Measurements from ENCODE around the gene ASXL3.

ASXL3 gene

GRCh38 chr18:33573193-33573592 lies 4.8 kb upstream of the ASXL3 start:
- TF ChIP-seq POLR2AphosphoS5 (IDR thresholded peaks at IDR 0.05; ENCODE audit: low read depth, low read length) (no peak), FOXP2 (optimal IDR thresholded peaks at IDR 0.05; ENCODE audit: borderline replicate concordance, extremely low read depth, extremely low read length, insufficient read depth) (no peak), SIN3A (IDR thresholded peaks at IDR 0.05; ENCODE audit: borderline replicate concordance, insufficient read depth, low read length) (no peak), TAF1 (IDR thresholded peaks at IDR 0.05; ENCODE audit: borderline replicate concordance, insufficient read depth, low read length) (no peak), REST (IDR thresholded peaks at IDR 0.05; ENCODE audit: insufficient read depth in 1 of 2, low read depth in 2 of 2, low read length in 2 of 2) (no peak)

- TF ChIP-seq REST (IDR thresholded peaks at IDR 0.05; ENCODE audit: insufficient read depth in 1 of 2, low read depth in 2 of 2, low read length in 2 of 2) = no peak
- TF ChIP-seq TAF1 (IDR thresholded peaks at IDR 0.05; ENCODE audit: borderline replicate concordance, insufficient read depth, low read length) = no peak
- no peak for TF ChIP-seq FOXP2 (optimal IDR thresholded peaks at IDR 0.05; ENCODE audit: borderline replicate concordance, extremely low read depth, extremely low read length, insufficient read depth)
- no peak for TF ChIP-seq POLR2AphosphoS5 (IDR thresholded peaks at IDR 0.05; ENCODE audit: low read depth, low read length)
- TF ChIP-seq SIN3A (IDR thresholded peaks at IDR 0.05; ENCODE audit: borderline replicate concordance, insufficient read depth, low read length) = no peak
Measured at GRCh38 chr18:33575451-33575850, 2.6 kb upstream of the ASXL3 start.

- TF ChIP-seq TAF1 (IDR thresholded peaks at IDR 0.05; ENCODE audit: borderline replicate concordance, insufficient read depth, low read length) = no peak
- no peak for TF ChIP-seq REST (IDR thresholded peaks at IDR 0.05; ENCODE audit: insufficient read depth in 1 of 2, low read depth in 2 of 2, low read length in 2 of 2)
- no peak for TF ChIP-seq POLR2AphosphoS5 (IDR thresholded peaks at IDR 0.05; ENCODE audit: low read depth, low read length)
- no peak for TF ChIP-seq SIN3A (IDR thresholded peaks at IDR 0.05; ENCODE audit: borderline replicate concordance, insufficient read depth, low read length)
- TF ChIP-seq FOXP2 (optimal IDR thresholded peaks at IDR 0.05; ENCODE audit: borderline replicate concordance, extremely low read depth, extremely low read length, insufficient read depth) = no peak
Measured at GRCh38 chr18:33576999-33577646, 896 bp upstream of the ASXL3 start.

- TF ChIP-seq REST (IDR thresholded peaks at IDR 0.05; ENCODE audit: insufficient read depth in 1 of 2, low read depth in 2 of 2, low read length in 2 of 2) = no peak
- no peak for TF ChIP-seq POLR2AphosphoS5 (IDR thresholded peaks at IDR 0.05; ENCODE audit: low read depth, low read length)
- no peak for TF ChIP-seq SIN3A (IDR thresholded peaks at IDR 0.05; ENCODE audit: borderline replicate concordance, insufficient read depth, low read length)
- no peak for TF ChIP-seq FOXP2 (optimal IDR thresholded peaks at IDR 0.05; ENCODE audit: borderline replicate concordance, extremely low read depth, extremely low read length, insufficient read depth)
- TF ChIP-seq TAF1 (IDR thresholded peaks at IDR 0.05; ENCODE audit: borderline replicate concordance, insufficient read depth, low read length) = no peak
Measured at GRCh38 chr18:33578518-33579348, 714 bp downstream of the ASXL3 start.

Data from PFSK-1 (cell line).